Nephron (organoid): Measurements from ENCODE around the gene HHLA2.

Experiments
- H3K27ac Mint-ChIP-seq, 3 experiments: 2 replicates each; pipeline ENCODE4 v1.8.0; 2020; ENCODE audit warnings: mixed read lengths in 3 of 3, mild to moderate bottlenecking in 2 of 3, moderate library complexity in 1 of 3
- H3K27me3 Mint-ChIP-seq: 2 replicates; pipeline ENCODE4 v1.8.0; 2021; ENCODE audit warnings: low read depth, mild to moderate bottlenecking, moderate library complexity, mixed read lengths
- H3K36me3 Mint-ChIP-seq: 2 replicates; pipeline ENCODE4 v1.8.0; 2020; ENCODE audit warnings: low read depth, mixed read lengths
- H3K4me1 Mint-ChIP-seq: 2 replicates; pipeline ENCODE4 v1.8.0; 2020; ENCODE audit warnings: mixed read lengths
- H3K4me3 Mint-ChIP-seq, 3 experiments: 2 replicates each; pipeline ENCODE4 v1.8.0; 2020; ENCODE audit warnings: mild to moderate bottlenecking in 3 of 3, mixed read lengths in 3 of 3, moderate library complexity in 2 of 3
- H3K9me3 Mint-ChIP-seq: 2 replicates; pipeline ENCODE4 v1.8.0; 2020; ENCODE audit warnings: mixed read lengths
- TF ChIP-seq, protein P1 (sequence below), 3 experiments: fragments of 200-600 bp; sonication (generic); IDR thresholded peaks; one replicate each; pipeline ENCODE4 v1.5.0; 2021; ENCODE audit warnings: antibody characterized with exemption in 3 of 3; ENCODE audit not compliant: unreplicated experiment in 3 of 3

The HHLA2 gene

DNA sequence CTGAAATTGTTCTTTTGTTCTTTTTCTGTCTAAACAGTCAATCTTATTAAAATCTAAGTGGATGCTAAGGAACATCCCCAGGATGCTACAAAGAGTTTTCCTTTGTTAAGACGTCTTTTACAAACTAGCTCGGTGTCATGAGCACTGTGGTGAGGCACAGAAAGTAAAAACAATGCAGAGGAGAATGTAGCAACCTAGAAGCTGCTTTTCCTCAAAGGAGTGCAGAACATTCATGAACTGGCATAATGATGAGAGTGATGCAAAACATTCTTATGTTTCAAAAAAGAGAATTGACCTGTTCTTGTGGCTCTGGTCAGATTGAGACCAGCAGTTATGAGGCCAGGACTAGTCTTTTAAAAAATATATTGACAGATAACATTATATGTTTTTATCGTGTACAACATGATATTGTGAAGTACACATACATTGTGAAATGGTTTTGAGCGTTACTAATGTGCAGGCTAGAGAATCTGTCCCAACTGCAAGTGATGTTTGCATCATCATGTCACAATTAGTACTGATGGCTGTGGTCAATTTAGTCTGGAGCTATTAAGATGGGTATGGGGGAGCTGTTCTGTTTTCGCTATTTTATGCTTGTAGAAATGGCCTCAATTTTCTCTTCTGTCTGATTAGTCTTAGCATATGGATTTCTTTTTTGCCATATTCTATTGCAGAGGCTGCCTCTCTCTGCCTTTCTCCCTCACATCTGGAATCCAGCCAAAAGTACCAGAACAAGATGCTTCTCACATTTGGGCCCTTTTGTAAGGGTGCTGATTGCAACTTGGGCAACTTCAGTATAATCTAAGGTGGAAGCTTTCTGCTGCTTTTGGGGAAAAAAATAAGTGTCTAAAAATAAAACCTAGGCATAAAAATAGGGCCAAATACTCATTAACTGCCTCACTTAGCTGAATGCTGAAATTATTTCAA lies 50.2 kb downstream of the HHLA2 start:
- H3K9me3 Mint-ChIP-seq = peaks cover 3% of the 10 kb centered on the region
- H3K4me3 Mint-ChIP-seq = no peak overlapping the region
- TF ChIP-seq, protein P1, sequence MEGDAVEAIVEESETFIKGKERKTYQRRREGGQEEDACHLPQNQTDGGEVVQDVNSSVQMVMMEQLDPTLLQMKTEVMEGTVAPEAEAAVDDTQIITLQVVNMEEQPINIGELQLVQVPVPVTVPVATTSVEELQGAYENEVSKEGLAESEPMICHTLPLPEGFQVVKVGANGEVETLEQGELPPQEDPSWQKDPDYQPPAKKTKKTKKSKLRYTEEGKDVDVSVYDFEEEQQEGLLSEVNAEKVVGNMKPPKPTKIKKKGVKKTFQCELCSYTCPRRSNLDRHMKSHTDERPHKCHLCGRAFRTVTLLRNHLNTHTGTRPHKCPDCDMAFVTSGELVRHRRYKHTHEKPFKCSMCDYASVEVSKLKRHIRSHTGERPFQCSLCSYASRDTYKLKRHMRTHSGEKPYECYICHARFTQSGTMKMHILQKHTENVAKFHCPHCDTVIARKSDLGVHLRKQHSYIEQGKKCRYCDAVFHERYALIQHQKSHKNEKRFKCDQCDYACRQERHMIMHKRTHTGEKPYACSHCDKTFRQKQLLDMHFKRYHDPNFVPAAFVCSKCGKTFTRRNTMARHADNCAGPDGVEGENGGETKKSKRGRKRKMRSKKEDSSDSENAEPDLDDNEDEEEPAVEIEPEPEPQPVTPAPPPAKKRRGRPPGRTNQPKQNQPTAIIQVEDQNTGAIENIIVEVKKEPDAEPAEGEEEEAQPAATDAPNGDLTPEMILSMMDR (IDR thresholded peaks at IDR 0.05; ENCODE audit: unreplicated experiment in 3 of 3) = no peak
- H3K4me1 Mint-ChIP-seq = peaks cover 6% of the 10 kb centered on the region
- no peaks in the 10 kb centered on the region for H3K27me3 Mint-ChIP-seq
- no peaks in the 10 kb centered on the region for H3K36me3 Mint-ChIP-seq
- H3K27ac Mint-ChIP-seq = no peak overlapping the region

DNA sequence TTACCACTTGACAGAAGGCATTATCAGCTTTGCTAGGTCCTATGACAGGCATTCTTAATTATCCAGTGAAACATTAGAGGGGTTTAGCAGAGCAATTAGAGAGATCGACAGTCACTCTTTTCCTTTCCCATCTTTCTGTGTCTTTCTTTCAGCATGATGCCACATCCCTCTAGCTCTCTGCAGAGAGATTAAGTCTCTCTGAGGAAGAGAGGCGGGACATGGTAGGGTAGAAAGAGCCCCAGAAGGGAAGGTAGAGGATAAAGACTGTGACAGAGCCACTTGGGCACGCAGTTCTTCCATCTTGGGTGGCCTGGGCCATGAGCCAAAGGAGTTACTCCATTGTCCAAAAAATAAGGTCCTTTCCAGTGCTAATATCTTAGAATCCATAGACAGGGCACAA lies 55.8 kb downstream of the HHLA2 start:
- Mint-ChIP-seq H3K4me1 (no peaks in the 10 kb centered on the region), H3K27me3 (no peaks in the 10 kb centered on the region), H3K36me3 (no peaks in the 10 kb centered on the region), H3K27ac (no peak overlapping the region), H3K4me3 (no peak overlapping the region), H3K9me3 (peaks cover 3% of the 10 kb centered on the region)
- TF ChIP-seq, protein P1 (IDR thresholded peaks at IDR 0.05; ENCODE audit: unreplicated experiment in 3 of 3) = no peak

DNA sequence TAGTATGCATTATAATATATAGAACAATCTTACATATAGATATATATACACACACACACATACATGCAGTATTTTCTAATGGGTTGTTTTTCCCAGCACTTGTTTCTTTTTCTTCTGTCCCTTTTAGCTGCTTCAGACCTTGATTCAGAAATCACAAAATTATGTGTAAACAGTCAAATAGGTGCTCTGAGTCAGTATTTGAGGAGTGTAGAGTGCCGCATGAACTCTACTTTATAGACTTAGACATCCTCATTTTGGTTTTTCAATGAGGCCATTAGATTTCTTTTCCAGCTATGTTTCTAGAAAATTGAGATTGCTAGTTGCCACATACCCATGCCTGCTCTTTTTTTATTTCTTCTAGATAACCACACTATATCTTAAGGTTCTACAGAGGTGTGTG lies 58.2 kb downstream of the HHLA2 start:
- H3K4me3 Mint-ChIP-seq = no peak overlapping the region
- H3K9me3 Mint-ChIP-seq = no peaks in the 10 kb centered on the region
- TF ChIP-seq, protein P1 (IDR thresholded peaks at IDR 0.05; ENCODE audit: unreplicated experiment in 3 of 3) = no peak
- H3K4me1 Mint-ChIP-seq = no peaks in the 10 kb centered on the region
- H3K27me3 Mint-ChIP-seq = no peaks in the 10 kb centered on the region
- no peaks in the 10 kb centered on the region for H3K36me3 Mint-ChIP-seq
- no peak overlapping the region for H3K27ac Mint-ChIP-seq

DNA sequence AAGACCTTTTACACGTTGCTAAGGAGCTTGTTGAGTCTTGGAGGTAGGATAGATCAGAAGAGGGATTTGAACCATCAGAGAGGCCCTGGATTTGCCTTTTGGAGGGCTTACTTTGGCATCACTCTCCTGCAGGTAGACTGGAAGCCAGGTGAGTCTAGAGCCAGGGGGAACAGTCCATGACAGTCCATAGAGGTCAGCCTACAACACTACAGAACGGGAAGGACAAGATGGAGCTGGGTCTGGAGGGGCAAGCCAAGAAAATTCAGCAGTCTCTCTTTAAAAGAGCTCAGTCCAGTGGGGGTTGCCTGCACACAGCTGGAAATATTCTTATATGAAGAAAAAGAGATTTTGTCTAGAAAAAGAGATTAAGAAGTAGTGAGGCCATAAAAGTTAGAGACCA lies 60.7 kb downstream of the HHLA2 start:
- Mint-ChIP-seq H3K4me3 (no peak overlapping the region), H3K27me3 (no peaks in the 10 kb centered on the region), H3K27ac (no peak overlapping the region), H3K4me1 (no peaks in the 10 kb centered on the region), H3K36me3 (no peaks in the 10 kb centered on the region), H3K9me3 (no peaks in the 10 kb centered on the region)
- TF ChIP-seq, protein P1 (IDR thresholded peaks at IDR 0.05; ENCODE audit: unreplicated experiment in 3 of 3) = no peak

DNA sequence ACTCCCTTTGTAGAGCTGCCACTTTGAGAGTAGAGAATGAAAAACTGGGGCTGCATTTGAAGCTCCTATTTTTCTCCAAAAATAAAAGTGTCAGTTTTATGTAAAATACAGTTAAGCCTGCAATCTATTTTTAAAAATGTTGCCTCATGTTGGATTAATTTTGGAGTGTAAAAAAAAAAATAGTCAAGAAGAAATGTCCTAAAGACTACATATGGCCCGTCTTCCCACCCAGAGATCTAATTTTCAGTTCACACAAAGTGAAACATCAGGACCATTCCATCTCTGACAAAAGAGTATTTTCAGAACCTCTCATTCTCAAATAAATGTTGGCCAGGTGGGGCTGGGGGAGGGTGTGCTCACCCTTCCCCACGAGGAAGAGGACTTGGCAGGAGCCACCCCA lies 62.7 kb downstream of the HHLA2 start:
- Mint-ChIP-seq H3K4me3 (no peak overlapping the region), H3K27me3 (no peaks in the 10 kb centered on the region), H3K27ac (no peak overlapping the region), H3K4me1 (no peaks in the 10 kb centered on the region), H3K36me3 (no peaks in the 10 kb centered on the region), H3K9me3 (no peaks in the 10 kb centered on the region)
- TF ChIP-seq, protein P1 (IDR thresholded peaks at IDR 0.05; ENCODE audit: unreplicated experiment in 3 of 3) = no peak

DNA sequence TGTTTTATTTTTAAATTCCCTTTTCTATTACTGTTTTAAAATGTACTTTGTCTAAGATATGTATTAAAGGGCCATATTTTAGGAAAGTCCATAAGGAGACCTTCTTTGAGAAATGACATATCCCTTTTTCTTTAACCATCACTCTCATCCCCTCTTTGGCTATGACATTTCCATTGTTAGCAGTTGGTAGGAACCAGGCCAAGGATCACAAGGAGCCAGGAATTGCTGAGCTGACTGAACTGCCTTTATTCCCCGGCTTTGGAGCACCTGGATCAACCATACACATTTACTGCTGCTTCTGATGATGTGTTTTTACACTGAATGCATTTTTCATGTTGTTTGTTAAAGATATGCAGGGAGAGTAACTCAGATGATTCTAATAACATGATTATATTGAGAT lies 79.7 kb downstream of the HHLA2 start:
- no peaks in the 10 kb centered on the region for H3K4me1 Mint-ChIP-seq

More for the DNA sequence above, 79.7 kb downstream of the HHLA2 start:
- Mint-ChIP-seq H3K4me3 (no peak overlapping the region), H3K9me3 (no peaks in the 10 kb centered on the region), H3K36me3 (no peaks in the 10 kb centered on the region), H3K27me3 (no peaks in the 10 kb centered on the region), H3K27ac (no peak overlapping the region)
- TF ChIP-seq, protein P1 (IDR thresholded peaks at IDR 0.05; ENCODE audit: unreplicated experiment in 3 of 3) = no peak
